Psoas muscle (tissue), 8 donors: ENCODE measurements around the gene C16orf82. TPM values are rescaled to one million over a fixed set of nuclear protein-coding genes. Genes with fewer than 3 reads are reported as not detected.

Experiments used
- ATAC-seq, 4 donors: fragments of 200-7000 bp; cut with Tn5 transposase; one replicate each; pipeline ENCODE4 v1.9.1; 2020; ENCODE audit warnings: moderate library complexity in 3 of 4, mild to moderate bottlenecking in 2 of 4
- DNase-seq, 2 donors: peaks; one replicate each; pipeline ENCODE4 v3.0.0-alpha.2; 2020
- H3K27ac ChIP-seq: fragments of 200-600 bp; one replicate; pipeline ENCODE4 v1.8.0; 2022
- H3K27me3 ChIP-seq, 3 donors: fragments of 200-600 bp in 1 of 3; one replicate each; pipeline versions ENCODE4 v1.6.1 to v1.8.0; 2013 to 2022; ENCODE audit warnings: low read length in 2 of 3, mild to moderate bottlenecking in 2 of 3, moderate library complexity in 1 of 3; ENCODE audit not compliant: insufficient read depth in 3 of 3
- H3K36me3 ChIP-seq, 2 donors: fragments of 200-600 bp in 1 of 2; one replicate each; pipeline versions ENCODE4 v1.6.1 to v1.8.0; 2013 to 2022; ENCODE audit warnings: low read depth in 1 of 2, mild to moderate bottlenecking in 1 of 2, moderate library complexity in 1 of 2; ENCODE audit not compliant: insufficient read depth in 1 of 2
- H3K4me1 ChIP-seq: fragments of 200-600 bp; one replicate; pipeline ENCODE4 v1.8.0; 2022
- H3K4me3 ChIP-seq: fragments of 200-600 bp; one replicate; pipeline ENCODE4 v1.8.0; 2022; ENCODE audit warnings: mild to moderate bottlenecking
- H3K9me3 ChIP-seq: fragments of 200-600 bp; one replicate; pipeline ENCODE4 v1.8.0; 2022
- WGBS, 3 donors: extraction: QIAGEN DNeasy Blood & Tissue Kit; methylation state at CpG; one replicate each; pipeline versions ENCODE4 v1.1.6 to v1.1.7; 2013; 5-methylcytosine and 5-hydroxymethylcytosine counted together
- intact Hi-C, 2 donors: fragments of 100-400 bp; cut with DNase I; formaldehyde crosslinking; loops; one replicate each; pipeline versions ENCODE4 v1.11.0 to v1.14.2; 2022
- long read RNA-seq, 2 donors: library from polyadenylated mRNA; unstranded; transcript quantifications; one replicate each; pipeline ENCODE4 v2.0.0, GENCODE V29; 2021
- polyA plus RNA-seq, 3 donors: library from polyadenylated mRNA; stranded (reverse); fragments of 200-250 nt; gene quantifications; one replicate each; pipeline ENCODE4 v1.2.3, GENCODE V29; 2013
- total RNA-seq, 4 donors: library from RNA; stranded (reverse); fragmentation: NEBNext Ultra II Directional in 2 of 4; extraction: Animal tissue kit (Norgen Biotek cat#: 25700) in 2 of 4; gene quantifications; one replicate each; pipeline versions ENCODE4 v1.2.1 to v1.2.4, GENCODE V29; 2021 to 2023
- TF ChIP-seq, protein P1 (sequence below): fragments of 200-600 bp; IDR thresholded peaks from one replicate; pipeline ENCODE4 v1.8.0; 2022; ENCODE audit warnings: antibody characterized with exemption
- donor health status: healthy with polysubstance abuse.
- donor health status: DM: no; HTN: no; CAD: no; lungs with moderate emphysema.
- donor health status: Bipolar disorder and iron deficiency.
- donor health status: healthy.
- donor health status: DM: yes; HTN: yes; CAD: no.
- donor health status: DM: no; HTN: no; CAD: no.
- donor health status: DM: no; HTN: no; CAD: no.
- donor health status: DM: yes; HTN: yes; CAD: no.

C16orf82 gene
- total RNA-seq (not detected), polyA plus RNA-seq (not detected)
- long read RNA-seq, donor 1: 0 reads
- long read RNA-seq, donor 2: 0 reads

DNA sequence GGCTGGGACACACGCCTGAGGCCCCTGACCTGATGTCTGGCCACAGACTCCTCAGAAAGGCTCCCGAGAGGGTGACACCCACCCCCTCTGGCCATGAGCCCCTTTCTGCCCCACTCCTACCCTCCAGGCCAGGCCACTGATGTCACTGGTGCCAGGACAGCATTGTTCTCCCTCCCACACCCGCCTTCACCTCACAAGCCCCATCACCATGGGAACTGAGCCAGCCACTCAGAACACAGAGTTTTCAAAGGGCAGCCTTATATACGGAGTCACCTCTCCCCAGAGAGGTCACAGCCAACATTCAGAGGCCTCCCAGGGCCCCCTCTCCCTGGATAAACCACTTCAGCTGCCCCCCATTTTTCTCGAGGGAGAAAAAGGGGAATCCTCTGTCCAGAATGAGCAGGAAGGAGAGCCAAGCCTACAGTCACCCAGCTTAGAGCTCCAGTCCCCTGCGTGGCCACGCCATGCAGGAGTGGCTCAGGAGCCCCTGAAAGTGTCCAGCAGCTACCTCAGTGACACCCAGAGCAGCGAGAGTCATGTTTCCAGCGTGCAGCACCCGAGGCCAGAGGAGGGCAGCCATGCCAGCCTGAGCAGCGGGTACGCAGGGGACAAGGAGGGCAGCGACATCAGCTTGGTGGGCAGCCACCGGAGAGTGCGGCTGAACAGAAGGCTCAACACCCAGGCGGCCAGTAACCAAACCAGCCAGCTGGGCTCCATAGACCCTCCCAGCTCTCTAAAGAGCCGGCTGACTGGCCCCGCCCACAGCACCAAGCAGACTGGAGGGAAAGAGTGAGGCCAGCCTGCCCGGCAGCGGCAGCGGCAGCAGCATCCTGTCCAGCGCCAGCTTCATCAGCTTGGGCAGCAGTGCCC is at the start of gene C16orf82:
Gene C16orf82 (plus strand): TSS at position 260 of the 870 bp plus-strand sequence.
- ATAC-seq (no peak), DNase-seq (no peak)
- H3K4me1 ChIP-seq: no peaks in the 10 kb centered on the region
- no peak within 1 kb of the TSS for H3K27ac ChIP-seq
- H3K9me3 ChIP-seq: no peaks in the 10 kb centered on the region
- TF ChIP-seq, protein P1, sequence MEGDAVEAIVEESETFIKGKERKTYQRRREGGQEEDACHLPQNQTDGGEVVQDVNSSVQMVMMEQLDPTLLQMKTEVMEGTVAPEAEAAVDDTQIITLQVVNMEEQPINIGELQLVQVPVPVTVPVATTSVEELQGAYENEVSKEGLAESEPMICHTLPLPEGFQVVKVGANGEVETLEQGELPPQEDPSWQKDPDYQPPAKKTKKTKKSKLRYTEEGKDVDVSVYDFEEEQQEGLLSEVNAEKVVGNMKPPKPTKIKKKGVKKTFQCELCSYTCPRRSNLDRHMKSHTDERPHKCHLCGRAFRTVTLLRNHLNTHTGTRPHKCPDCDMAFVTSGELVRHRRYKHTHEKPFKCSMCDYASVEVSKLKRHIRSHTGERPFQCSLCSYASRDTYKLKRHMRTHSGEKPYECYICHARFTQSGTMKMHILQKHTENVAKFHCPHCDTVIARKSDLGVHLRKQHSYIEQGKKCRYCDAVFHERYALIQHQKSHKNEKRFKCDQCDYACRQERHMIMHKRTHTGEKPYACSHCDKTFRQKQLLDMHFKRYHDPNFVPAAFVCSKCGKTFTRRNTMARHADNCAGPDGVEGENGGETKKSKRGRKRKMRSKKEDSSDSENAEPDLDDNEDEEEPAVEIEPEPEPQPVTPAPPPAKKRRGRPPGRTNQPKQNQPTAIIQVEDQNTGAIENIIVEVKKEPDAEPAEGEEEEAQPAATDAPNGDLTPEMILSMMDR: no peak
- peaks cover 0 to 12% (median 1%) of the 10 kb centered on the region in 3 donors for H3K27me3 ChIP-seq
- intact Hi-C loops: no loop called here
- 20 to 23% (median 22%) methylated on average over 22 of the region's 22 CpGs for WGBS, 3 donors
- no peak within 1 kb of the TSS for H3K4me3 ChIP-seq
- H3K36me3 ChIP-seq: no peaks in the 10 kb centered on the region

DNA sequence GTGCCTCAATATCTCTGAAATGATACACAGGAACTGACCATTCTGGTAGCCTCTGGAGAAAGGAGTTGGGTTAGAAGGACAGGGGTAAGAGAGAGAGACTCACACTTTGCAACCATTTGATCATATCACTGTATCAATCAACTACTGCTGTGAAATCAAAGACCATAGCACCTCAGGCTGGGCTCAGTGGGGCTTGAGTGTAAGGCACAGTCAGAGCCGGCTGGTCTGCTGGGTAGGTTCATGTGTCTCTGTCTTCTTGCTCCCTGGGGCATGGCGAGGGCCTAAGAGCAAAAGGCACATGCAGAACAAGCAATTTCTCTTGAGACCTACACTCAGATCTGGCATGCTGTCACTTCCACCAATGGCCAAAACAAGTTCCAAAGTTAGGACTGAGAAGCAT is 46.7 kb upstream of the C16orf82 start:
- DNase-seq (no peak), ATAC-seq (no peak)
- Histone ChIP-seq H3K4me1 (no peaks in the 10 kb centered on the region), H3K9me3 (no peaks in the 10 kb centered on the region), H3K27me3 (no peaks in the 10 kb centered on the region), H3K4me3 (no peak overlapping the region), H3K27ac (no peak overlapping the region), H3K36me3 (no peaks in the 10 kb centered on the region)
- intact Hi-C loops: no loop called here
- WGBS, 3 donors: 34 to 76% (median 70%) methylated on average over 2 of the region's 2 CpGs
- TF ChIP-seq, protein P1: no peak

DNA sequence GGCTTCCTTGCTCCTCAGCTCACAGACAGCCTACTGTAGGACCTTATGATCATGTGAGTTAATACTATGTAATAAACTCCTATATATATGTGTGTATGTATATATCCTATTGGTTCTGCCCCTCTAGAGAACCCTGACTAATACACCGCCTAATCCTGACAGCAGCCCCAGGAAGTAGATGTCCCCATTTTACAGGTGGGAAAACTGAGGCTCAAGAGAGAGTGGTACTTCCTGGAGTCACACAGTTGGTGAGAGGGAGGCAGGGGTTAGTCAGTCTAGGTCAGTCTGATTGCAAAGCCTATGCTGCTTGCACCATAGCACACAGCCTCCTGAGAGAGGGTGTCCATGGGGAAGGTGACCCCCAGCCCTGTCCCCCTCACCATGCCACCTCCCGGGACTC is 42.7 kb upstream of the C16orf82 start:
- 79 to 85% (median 82%) methylated on average over 2 of the region's 2 CpGs for WGBS, 3 donors
- ATAC-seq (no peak), DNase-seq (no peak)
- H3K36me3 ChIP-seq: no peaks in the 10 kb centered on the region
- H3K9me3 ChIP-seq: no peaks in the 10 kb centered on the region
- intact Hi-C loops: no loop called here
- no peaks in the 10 kb centered on the region for H3K27me3 ChIP-seq
- H3K4me1 ChIP-seq: no peaks in the 10 kb centered on the region
- no peak overlapping the region for H3K27ac ChIP-seq
- TF ChIP-seq, protein P1: no peak
- no peak overlapping the region for H3K4me3 ChIP-seq

DNA sequence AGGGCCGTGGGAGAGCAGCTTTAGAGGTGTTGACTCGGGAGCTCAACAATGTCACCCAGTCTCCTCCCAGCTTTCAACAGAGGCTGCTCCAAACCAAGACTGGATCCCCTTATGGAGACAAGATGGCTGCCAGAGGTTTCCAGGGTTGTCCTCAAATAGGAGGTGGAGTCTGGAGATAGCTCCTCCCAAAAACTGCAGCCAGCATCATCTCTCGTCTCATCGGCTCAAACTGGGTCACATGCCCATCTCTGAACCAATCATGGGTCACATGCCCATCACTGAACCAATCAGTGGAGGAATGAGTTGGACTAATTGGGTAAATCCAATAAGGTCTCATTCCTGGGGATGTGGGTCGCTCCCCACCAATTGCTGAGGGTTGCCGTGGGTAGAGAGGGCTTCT is 41.1 kb upstream of the C16orf82 start:
- no peak overlapping the region for H3K4me3 ChIP-seq
- no peaks in the 10 kb centered on the region for H3K9me3 ChIP-seq
- H3K4me1 ChIP-seq: no peaks in the 10 kb centered on the region
- H3K27ac ChIP-seq: no peak overlapping the region
- TF ChIP-seq, protein P1: no peak
- no peak for DNase-seq
- no peaks in the 10 kb centered on the region for H3K36me3 ChIP-seq
- ATAC-seq: no peak
- H3K27me3 ChIP-seq: no peaks in the 10 kb centered on the region
- intact Hi-C loops: no loop called here
- WGBS, 3 donors: 68 to 74% (median 73%) methylated on average over 6 of the region's 6 CpGs
